Stomach (tissue), 9 donors: ENCODE data around the gene CMTM1. TPM values are rescaled to one million over a fixed set of nuclear protein-coding genes. Genes with fewer than 3 reads are reported as not detected.

Source experiments
- DNase-seq, 2 donors: peaks; one replicate each; pipeline versions ENCODE4 v3.0.0 to v3.0.0-alpha.2; 2013 to 2019
- H3K27ac ChIP-seq, 5 donors: fragments of 200-600 bp in 4 of 5; sonication (generic) in 4 of 5; one replicate each; pipeline ENCODE4 v1.5.1; 2013 to 2019; ENCODE audit warnings: mild to moderate bottlenecking in 1 of 5, moderate library complexity in 1 of 5
- H3K27me3 ChIP-seq, 3 donors: fragments of 200-600 bp; sonication (generic); one replicate each; pipeline ENCODE4 v1.5.1; 2017 to 2019; ENCODE audit warnings: mixed run types in 1 of 3
- H3K36me3 ChIP-seq, 4 donors: fragments of 200-600 bp; sonication (generic); 1 replicate in 3 of 4; 2 replicates in 1 of 4; pipeline ENCODE4 v1.5.1; 2016 to 2019
- H3K4me1 ChIP-seq, 4 donors: fragments of 200-600 bp; sonication (generic); one replicate each; pipeline ENCODE4 v1.5.1; 2016 to 2019
- H3K4me3 ChIP-seq, 4 donors: fragments of 200-600 bp; sonication (generic) in 3 of 4; one replicate each; pipeline ENCODE4 v1.5.1; 2016 to 2019; ENCODE audit warnings: mild to moderate bottlenecking in 1 of 4
- H3K9me3 ChIP-seq, 4 donors: fragments of 200-600 bp; sonication (generic); one replicate each; pipeline ENCODE4 v1.5.1; 2016 to 2019
- EP300 ChIP-seq: sonication (generic); formaldehyde crosslinking; IDR thresholded peaks from one replicate; pipeline ENCODE4 v1.6.1; 2017; ENCODE audit warnings: antibody characterized with exemption
- POLR2A ChIP-seq, 4 donors: fragments of 450-650 bp; IDR thresholded peaks; one replicate each; pipeline ENCODE4 v1.6.1; 2016; ENCODE audit warnings: antibody characterized with exemption in 4 of 4, control low read depth in 2 of 4, mild to moderate bottlenecking in 1 of 4, moderate library complexity in 1 of 4
- POLR2AphosphoS5 ChIP-seq, 3 donors: sonication (generic); formaldehyde crosslinking; IDR thresholded peaks; one replicate each; pipeline ENCODE4 v1.6.1; 2016; ENCODE audit warnings: antibody characterized with exemption in 3 of 3
- WGBS, 5 donors: extraction: QIAGEN DNeasy Blood & Tissue Kit in 3 of 5; methylation state at CpG; one replicate each; pipeline versions ENCODE4 v1.1.5 to v1.1.7; 2013 to 2018; 5-methylcytosine and 5-hydroxymethylcytosine counted together
- intact Hi-C: fragments of 100-400 bp; cut with DNase I; formaldehyde crosslinking; loops from one replicate; pipeline ENCODE4 v1.15.1; 2023; ENCODE audit warnings: low total_unique reads
- polyA plus RNA-seq, 3 donors: library from polyadenylated mRNA; stranded (reverse); fragments of 200-250 nt; gene quantifications; one replicate each; pipeline ENCODE4 v1.2.3, GENCODE V29; 2013
- total RNA-seq, 5 donors: library from RNA; depleted of rRNA; stranded (reverse); fragments of >200 nt; gene quantifications; one replicate each; pipeline versions ENCODE4 v1.1.0 to v1.2.3, GENCODE V29; 2014 to 2016
- TF ChIP-seq, protein P1 (sequence below), 7 experiments: fragments of 450-650 bp in 4 of 7; fragments of 200-600 bp in 3 of 7; sonication (generic) in 3 of 7; IDR thresholded peaks; one replicate each; pipeline ENCODE4 v1.5.1; 2016 to 2019; ENCODE audit warnings: antibody characterized with exemption in 7 of 7, control low read depth in 2 of 7, mild to moderate bottlenecking in 1 of 7
- donor health status: healthy with polysubstance abuse.
- donor health status: Bipolar disorder and iron deficiency.
- donor health status: healthy.

The CMTM1 gene
- total and polyA plus RNA-seq, 8 donors, result 0.28 TPM; not detected in 7

DNA sequence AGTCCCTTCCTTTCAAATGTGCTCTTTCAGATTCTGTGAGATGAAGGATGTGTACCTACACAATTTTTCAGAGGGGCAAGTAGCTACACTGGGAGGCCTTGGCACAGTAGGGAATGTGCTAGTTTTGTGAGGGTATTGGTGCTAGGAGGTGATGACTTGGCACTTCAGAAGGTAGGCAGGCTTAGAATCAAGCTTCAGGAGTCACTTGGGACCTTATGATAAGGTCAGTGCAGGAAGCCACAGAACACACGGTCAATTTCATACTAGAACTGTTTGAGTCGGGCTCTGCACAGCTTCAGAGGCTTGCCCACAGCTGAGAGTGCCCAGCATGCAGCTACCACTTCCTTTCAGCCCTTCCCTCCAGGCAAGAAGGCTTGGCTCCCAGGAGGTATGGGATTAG is 6.1 kb downstream of the CMTM1 start:
- H3K4me3 ChIP-seq, result no peak overlapping the region

DNA sequence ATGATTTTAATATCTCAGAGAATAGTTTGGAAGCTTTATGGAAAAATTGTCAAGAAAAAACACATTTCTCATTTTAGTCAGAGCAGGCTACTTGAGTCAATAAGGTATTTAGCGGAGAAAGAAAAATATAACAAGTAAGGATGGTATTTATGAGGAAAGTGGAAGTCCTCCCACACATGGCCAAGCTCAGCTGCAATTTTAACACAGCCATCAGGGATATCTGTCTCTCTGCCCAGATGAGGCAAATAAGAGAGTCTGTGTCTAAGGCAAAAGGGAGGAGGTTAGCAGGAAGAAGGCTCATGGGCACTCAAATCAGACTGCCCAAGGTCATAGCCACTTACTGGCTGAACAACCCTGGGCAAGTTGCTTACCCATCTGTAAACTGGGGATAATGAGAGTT is 7.8 kb downstream of the CMTM1 start:
- Histone ChIP-seq H3K9me3 (no peaks in the 10 kb centered on the region), H3K4me3 (no peak overlapping the region), H3K27me3 (peaks cover 0 to 13% (median 7%) of the 10 kb centered on the region in 3 donors), H3K27ac (no peak overlapping the region), H3K4me1 (peaks cover 0 to 28% (median 7%) of the 10 kb centered on the region in 4 donors), H3K36me3 (no peaks in the 10 kb centered on the region)
- intact Hi-C loops, result no loop called here
- no peak for DNase-seq
- TF ChIP-seq EP300, result no peak
- TF ChIP-seq, protein P1, sequence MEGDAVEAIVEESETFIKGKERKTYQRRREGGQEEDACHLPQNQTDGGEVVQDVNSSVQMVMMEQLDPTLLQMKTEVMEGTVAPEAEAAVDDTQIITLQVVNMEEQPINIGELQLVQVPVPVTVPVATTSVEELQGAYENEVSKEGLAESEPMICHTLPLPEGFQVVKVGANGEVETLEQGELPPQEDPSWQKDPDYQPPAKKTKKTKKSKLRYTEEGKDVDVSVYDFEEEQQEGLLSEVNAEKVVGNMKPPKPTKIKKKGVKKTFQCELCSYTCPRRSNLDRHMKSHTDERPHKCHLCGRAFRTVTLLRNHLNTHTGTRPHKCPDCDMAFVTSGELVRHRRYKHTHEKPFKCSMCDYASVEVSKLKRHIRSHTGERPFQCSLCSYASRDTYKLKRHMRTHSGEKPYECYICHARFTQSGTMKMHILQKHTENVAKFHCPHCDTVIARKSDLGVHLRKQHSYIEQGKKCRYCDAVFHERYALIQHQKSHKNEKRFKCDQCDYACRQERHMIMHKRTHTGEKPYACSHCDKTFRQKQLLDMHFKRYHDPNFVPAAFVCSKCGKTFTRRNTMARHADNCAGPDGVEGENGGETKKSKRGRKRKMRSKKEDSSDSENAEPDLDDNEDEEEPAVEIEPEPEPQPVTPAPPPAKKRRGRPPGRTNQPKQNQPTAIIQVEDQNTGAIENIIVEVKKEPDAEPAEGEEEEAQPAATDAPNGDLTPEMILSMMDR (IDR thresholded peaks at IDR 0.05), result no peak
- TF ChIP-seq POLR2AphosphoS5 (IDR thresholded peaks at IDR 0.05), result no peak
- no peak for TF ChIP-seq POLR2A (IDR thresholded peaks at IDR 0.05)
- WGBS, 5 donors, result 92 to 100% (median 96%) methylated on average over 1 of the region's 1 CpG

More for the DNA sequence above, 6.1 kb downstream of the CMTM1 start:
- intact Hi-C loops, result no loop called here
- H3K36me3 ChIP-seq, result peaks cover 0 to 1% (median under 1%) of the 10 kb centered on the region in 4 donors
- DNase-seq, result no peak
- no peaks in the 10 kb centered on the region for H3K9me3 ChIP-seq
- TF ChIP-seq POLR2AphosphoS5 (IDR thresholded peaks at IDR 0.05), result no peak
- TF ChIP-seq, protein P1 (IDR thresholded peaks at IDR 0.05), result no peak
- no peak for TF ChIP-seq EP300
- peaks cover 0 to 16% (median 0%) of the 10 kb centered on the region in 4 donors for H3K4me1 ChIP-seq
- WGBS, 5 donors, result 65 to 83% (median 67%) methylated on average over 2 of the region's 2 CpGs
- H3K27ac ChIP-seq, result no peak overlapping the region
- no peaks in the 10 kb centered on the region for H3K27me3 ChIP-seq

DNA sequence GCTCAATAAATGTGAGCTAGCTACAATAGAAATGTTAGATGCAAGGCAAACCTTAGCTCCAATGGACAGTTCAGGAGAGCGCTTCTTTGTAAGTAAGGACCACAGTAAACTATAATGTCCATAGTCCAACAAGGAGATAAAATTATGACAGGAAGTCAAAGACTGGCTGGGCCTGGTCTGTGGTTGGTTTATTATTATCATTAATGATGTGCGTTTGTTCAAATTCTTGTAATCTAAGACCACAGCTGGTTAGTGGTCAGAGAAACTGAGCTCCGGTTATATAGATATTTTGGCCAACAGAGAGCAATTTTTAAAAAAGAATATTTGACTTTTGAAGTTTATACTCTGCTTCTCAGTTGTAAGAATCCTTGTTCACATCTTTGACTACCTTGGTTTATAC is 8.3 kb downstream of the CMTM1 start:
- Histone ChIP-seq H3K27ac (no peak overlapping the region), H3K4me3 (no peak overlapping the region), H3K9me3 (no peaks in the 10 kb centered on the region), H3K27me3 (peaks cover 0 to 17% (median 7%) of the 10 kb centered on the region in 3 donors), H3K4me1 (peaks cover 0 to 27% (median 9%) of the 10 kb centered on the region in 4 donors), H3K36me3 (no peaks in the 10 kb centered on the region)
- no peak for DNase-seq
- WGBS, 5 donors, result 85 to 93% (median 90%) methylated on average over 3 of the region's 3 CpGs
- intact Hi-C loops, result no loop called here
- TF ChIP-seq POLR2A (IDR thresholded peaks at IDR 0.05), result no peak
- TF ChIP-seq, protein P1 (IDR thresholded peaks at IDR 0.05), result no peak

DNA sequence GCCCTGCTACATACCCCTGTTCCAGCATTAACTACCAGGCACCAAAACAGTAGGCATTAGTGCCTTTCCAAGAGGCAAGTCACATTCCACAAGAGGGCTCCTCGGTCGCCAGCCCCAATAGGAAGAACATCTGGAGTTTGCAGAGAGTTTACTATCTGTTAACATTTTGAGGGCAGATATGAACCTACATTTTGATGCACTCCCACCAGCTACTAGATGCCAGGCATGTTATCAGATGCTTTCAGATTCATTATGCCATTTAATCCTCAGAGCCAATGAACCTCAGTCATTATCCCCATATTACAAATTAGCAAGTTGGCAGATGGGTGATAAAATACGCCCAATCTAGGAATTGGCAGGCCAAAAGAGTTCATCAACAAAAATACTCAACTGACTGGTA is 8.8 kb downstream of the CMTM1 start:
- Histone ChIP-seq H3K9me3 (no peaks in the 10 kb centered on the region), H3K36me3 (no peaks in the 10 kb centered on the region), H3K27ac (no peak overlapping the region), H3K27me3 (peaks cover 0 to 22% (median 7%) of the 10 kb centered on the region in 3 donors), H3K4me1 (peaks cover 0 to 22% (median 9%) of the 10 kb centered on the region in 4 donors), H3K4me3 (no peak overlapping the region)
- 98 to 100% (median 99%) methylated on average over 3 of the region's 3 CpGs for WGBS, 5 donors
- TF ChIP-seq EP300, result no peak
- TF ChIP-seq, protein P1 (IDR thresholded peaks at IDR 0.05), result no peak
- no peak for TF ChIP-seq POLR2A (IDR thresholded peaks at IDR 0.05)
- no peak for TF ChIP-seq POLR2AphosphoS5 (IDR thresholded peaks at IDR 0.05)
- intact Hi-C loops, result no loop called here
- DNase-seq, result no peak
